Lung (tissue), 12 donors: ENCODE measurements around the gene TMEM44. TPM values are rescaled to one million over a fixed set of nuclear protein-coding genes. Genes with fewer than 3 reads are reported as not detected.

Experiments
- ATAC-seq: fragments of 200-7000 bp; cut with Tn5 transposase; one replicate; pipeline ENCODE4 v1.9.1; 2020; ENCODE audit warnings: moderate number of reproducible peaks; ENCODE audit not compliant: insufficient read depth, low FRiP score
- DNase-seq, 3 donors: peaks; one replicate each; pipeline ENCODE4 v3.0.0-alpha.2; 2013 to 2017
- H3K27ac ChIP-seq, 2 donors: one replicate each; pipeline ENCODE4 v1.5.1; 2013; ENCODE audit warnings: mild to moderate bottlenecking in 2 of 2, moderate library complexity in 2 of 2, control low read depth in 1 of 2, inconsistent platforms in 1 of 2, low read depth in 1 of 2, low read length in 1 of 2
- H3K27me3 ChIP-seq, 3 donors: one replicate each; pipeline ENCODE4 v1.5.1; 2013; ENCODE audit warnings: low read length in 2 of 3; ENCODE audit not compliant: control insufficient read depth in 3 of 3, insufficient read depth in 3 of 3
- H3K36me3 ChIP-seq, 4 donors: one replicate each; pipeline ENCODE4 v1.5.1; 2013; ENCODE audit warnings: low read length in 4 of 4, mild to moderate bottlenecking in 1 of 4, moderate library complexity in 1 of 4; ENCODE audit not compliant: control insufficient read depth in 4 of 4, insufficient read depth in 4 of 4
- H3K4me1 ChIP-seq, 5 donors: one replicate each; pipeline ENCODE4 v1.5.1; 2013; ENCODE audit warnings: low read length in 5 of 5, mild to moderate bottlenecking in 2 of 5, moderate library complexity in 1 of 5; ENCODE audit not compliant: control insufficient read depth in 5 of 5, insufficient read depth in 5 of 5
- H3K4me3 ChIP-seq: one replicate; pipeline ENCODE4 v1.5.1; 2013; ENCODE audit warnings: mild to moderate bottlenecking, control low read depth, moderate library complexity
- H3K9ac ChIP-seq, 2 donors: one replicate each; pipeline ENCODE4 v1.5.1; 2013; ENCODE audit warnings: low read length in 2 of 2, control low read depth in 1 of 2; ENCODE audit not compliant: insufficient read depth in 1 of 2
- H3K9me3 ChIP-seq, 4 donors: one replicate each; pipeline ENCODE4 v1.5.1; 2013; ENCODE audit warnings: low read length in 3 of 4, mild to moderate bottlenecking in 1 of 4, moderate library complexity in 1 of 4; ENCODE audit not compliant: control insufficient read depth in 4 of 4, insufficient read depth in 3 of 4
- CTCF ChIP-seq: IDR thresholded peaks from 2 replicates; pipeline ENCODE4 v1.5.1; 2012; ENCODE audit warnings: mild to moderate bottlenecking; ENCODE audit errors: control extremely low read depth, extremely low read depth
- WGBS, 2 donors: extraction: QIAGEN DNeasy Blood & Tissue Kit; methylation state at CpG; one replicate each; pipeline ENCODE4 v1.1.7; 2013; 5-methylcytosine and 5-hydroxymethylcytosine counted together
- polyA plus RNA-seq, 2 donors: library from polyadenylated mRNA; stranded (reverse); fragments of 200-250 nt; gene quantifications; one replicate each; pipeline ENCODE4 v1.2.1, GENCODE V29; 2013
- total RNA-seq, 2 donors: library from RNA; depleted of rRNA in 1 of 2; stranded (reverse); fragments of >200 nt in 1 of 2; gene quantifications; one replicate each; pipeline ENCODE4 v1.2.1, GENCODE V29; 2014 to 2021
- donor health status: control.
- donor health status: control.
- donor health status: Bipolar disorder and iron deficiency.
- donor health status: healthy.
- donor health status: DM: yes; HTN: yes; CAD: no.

TMEM44 gene
- total and polyA plus RNA-seq, 4 donors: 10.4 to 23.5 (median 17.1) TPM

GRCh38 chr3:194602669-194603171 lies 30.5 kb downstream of the TMEM44 start:
- Histone ChIP-seq H3K27ac (no peak overlapping the region), H3K27me3 (no peaks in the 10 kb centered on the region), H3K9ac (peak overlapping the region in 1 of 2 donors; percentile 7), H3K36me3 (peaks cover 0 to 9% (median 0%) of the 10 kb centered on the region in 4 donors), H3K4me1 (peaks cover 0 to 7% (median 0%) of the 10 kb centered on the region in 5 donors), H3K4me3 (no peak overlapping the region), H3K9me3 (no peaks in the 10 kb centered on the region)
- DNase-seq (peak; percentile 68 to 82 (median 79)), ATAC-seq (no peak)
- 86 to 88% methylated on average over 10 of the region's 10 CpGs for WGBS, 2 donors
- TF ChIP-seq CTCF: no peak

GRCh38 chr3:194598771-194599557 lies 34.3 kb downstream of the TMEM44 start:
- peaks cover 0 to 7% (median 2%) of the 10 kb centered on the region in 4 donors for H3K36me3 ChIP-seq
- H3K9ac ChIP-seq: no peak overlapping the region
- peak; percentile 12 for ATAC-seq
- DNase-seq: peak in 2 of 3 donors; percentile 66 to 83
- no peak overlapping the region for H3K4me3 ChIP-seq
- no peak for TF ChIP-seq CTCF
- peaks cover 0 to 7% (median 0%) of the 10 kb centered on the region in 5 donors for H3K4me1 ChIP-seq
- H3K27me3 ChIP-seq: no peaks in the 10 kb centered on the region
- H3K27ac ChIP-seq: no peak overlapping the region
- no peaks in the 10 kb centered on the region for H3K9me3 ChIP-seq
- WGBS, 2 donors: 82 to 86% methylated on average over 25 of the region's 25 CpGs

- Histone ChIP-seq H3K36me3 (peaks cover 0 to 4% (median 2%) of the 10 kb centered on the region in 4 donors), H3K4me3 (no peak overlapping the region), H3K27ac (no peak overlapping the region), H3K9me3 (no peaks in the 10 kb centered on the region), H3K27me3 (no peaks in the 10 kb centered on the region), H3K9ac (no peak overlapping the region), H3K4me1 (no peaks in the 10 kb centered on the region)
- ATAC-seq (no peak), DNase-seq (no peak)
- WGBS, 2 donors: 87 to 97% methylated on average over 5 of the region's 5 CpGs
- no peak for TF ChIP-seq CTCF
These were observed 36.3 kb downstream of the TMEM44 start for GRCh38 chr3:194596906-194597305.
